ENCODE results near the gene WASHC2C.
"Not testable (repeated sequence)": the region's sequence is repeated elsewhere in the genome, so short reads cannot be mapped to it uniquely, and the experiment has no call there.

WASHC2C gene

DNA sequence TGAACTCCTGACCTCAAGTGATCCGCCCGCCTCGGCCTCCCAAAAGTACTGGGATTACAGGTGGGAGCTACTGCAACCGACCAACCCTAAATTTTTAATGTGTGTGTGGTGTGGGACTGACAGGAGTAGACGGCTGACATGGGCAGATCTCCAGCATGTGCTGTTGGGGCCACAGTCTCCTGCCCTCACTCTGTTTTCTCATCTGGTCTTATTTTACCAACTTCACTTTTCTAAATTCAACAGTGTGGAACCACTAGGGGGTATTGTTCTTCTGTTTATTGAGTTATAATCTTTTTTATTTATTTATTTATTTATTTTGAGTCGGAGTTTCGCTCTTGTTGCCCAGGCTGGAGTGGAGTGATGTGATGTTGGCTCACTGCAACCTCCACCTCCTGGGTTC lies 14.9 kb downstream of the WASHC2C start:
- H2AK5ac ChIP-seq (ENCODE audit: low read depth, low read length); H2BK15ac ChIP-seq (ENCODE audit: low read length); H3K36me3 ChIP-seq (replicated peaks in 1 of 2; ENCODE audit: control insufficient read depth in 2 of 2, insufficient read depth in 2 of 2, low read length in 2 of 2); H3K9me3 ChIP-seq (replicated peaks in 1 of 2; ENCODE audit: control insufficient read depth in 2 of 2, insufficient read depth in 1 of 2, low read depth in 1 of 2, low read length in 2 of 2); DNase-seq (ENCODE audit: low spot score); H3K4me3 ChIP-seq (ENCODE audit: low read length in 2 of 2); H3K9ac ChIP-seq (ENCODE audit: low read depth, low read length, poor library complexity); H2BK5ac ChIP-seq (ENCODE audit: low read length); H2BK120ac ChIP-seq (ENCODE audit: low read depth, low read length); H2BK12ac ChIP-seq (ENCODE audit: low read length); H3K4me1 ChIP-seq (ENCODE audit: control insufficient read depth in 2 of 2, insufficient read depth in 1 of 2, low read depth in 1 of 2, low read length in 2 of 2); H4K8ac ChIP-seq (ENCODE audit: low read depth, low read length); H4K91ac ChIP-seq (ENCODE audit: low read depth, low read length, poor library complexity); H3K4me2 ChIP-seq (ENCODE audit: insufficient read depth, low read length, poor library complexity, severe bottlenecking); H2AFZ ChIP-seq (ENCODE audit: low read length); H3K4ac ChIP-seq (ENCODE audit: low read length); H3K14ac ChIP-seq (ENCODE audit: low read length); H3K27ac ChIP-seq (replicated peaks; ENCODE audit: low read length); H3K18ac ChIP-seq (ENCODE audit: low read length); H3K23ac ChIP-seq (ENCODE audit: low read depth, low read length, poor library complexity); H3K79me1 ChIP-seq (ENCODE audit: low read depth, low read length); H3K27me3 ChIP-seq (ENCODE audit: control insufficient read depth in 3 of 3, insufficient read depth in 3 of 3, low read depth in 1 of 3, low read length in 3 of 3): not testable (repeated sequence)
- no CpG with 5 or more reads among the region's 7 CpGs for WGBS, 2 donors (ENCODE audit: extremely low coverage in 2 of 2, insufficient read length in 2 of 2, insufficient replicate concordance in 1 of 2)

DNA sequence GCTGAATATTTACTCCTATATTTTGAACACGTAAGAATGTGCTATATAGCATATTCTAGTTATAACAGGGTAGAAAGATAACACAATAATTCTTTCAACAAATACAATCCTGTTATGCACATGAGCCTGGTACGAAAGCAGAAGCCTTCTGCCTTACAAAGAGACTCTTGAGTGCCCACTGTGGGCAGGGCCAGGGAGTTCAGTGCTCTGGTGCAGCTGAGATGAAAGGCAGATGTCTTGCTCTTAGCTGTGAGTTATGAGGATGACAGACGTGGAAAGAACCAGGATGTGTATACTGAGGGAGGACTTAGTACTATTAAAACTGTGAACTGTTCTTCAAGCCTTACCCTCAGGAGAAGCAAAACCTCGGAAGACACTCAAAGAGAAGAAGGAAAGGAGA lies 24.1 kb downstream of the WASHC2C start:
- not testable (repeated sequence) for H3K4me2 ChIP-seq (ENCODE audit: insufficient read depth, low read length, poor library complexity, severe bottlenecking); H3K9me3 ChIP-seq (replicated peaks in 1 of 2; ENCODE audit: control insufficient read depth in 2 of 2, insufficient read depth in 1 of 2, low read depth in 1 of 2, low read length in 2 of 2); H2BK120ac ChIP-seq (ENCODE audit: low read depth, low read length); H3K4ac ChIP-seq (ENCODE audit: low read length); H3K4me1 ChIP-seq (ENCODE audit: control insufficient read depth in 2 of 2, insufficient read depth in 1 of 2, low read depth in 1 of 2, low read length in 2 of 2); H3K36me3 ChIP-seq (replicated peaks in 1 of 2; ENCODE audit: control insufficient read depth in 2 of 2, insufficient read depth in 2 of 2, low read length in 2 of 2); H3K9ac ChIP-seq (ENCODE audit: low read depth, low read length, poor library complexity); H2AFZ ChIP-seq (ENCODE audit: low read length); H4K91ac ChIP-seq (ENCODE audit: low read depth, low read length, poor library complexity); H2BK5ac ChIP-seq (ENCODE audit: low read length); H3K27ac ChIP-seq (replicated peaks; ENCODE audit: low read length); H3K79me1 ChIP-seq (ENCODE audit: low read depth, low read length); H2AK5ac ChIP-seq (ENCODE audit: low read depth, low read length); H3K23ac ChIP-seq (ENCODE audit: low read depth, low read length, poor library complexity); H2BK12ac ChIP-seq (ENCODE audit: low read length); DNase-seq (ENCODE audit: low spot score); H4K8ac ChIP-seq (ENCODE audit: low read depth, low read length); H3K14ac ChIP-seq (ENCODE audit: low read length); H3K4me3 ChIP-seq (ENCODE audit: low read length in 2 of 2); H2BK15ac ChIP-seq (ENCODE audit: low read length); H3K18ac ChIP-seq (ENCODE audit: low read length); H3K27me3 ChIP-seq (ENCODE audit: control insufficient read depth in 3 of 3, insufficient read depth in 3 of 3, low read depth in 1 of 3, low read length in 3 of 3)
- no CpG with 5 or more reads among the region's 4 CpGs for WGBS, 2 donors (ENCODE audit: extremely low coverage in 2 of 2, insufficient read length in 2 of 2, insufficient replicate concordance in 1 of 2)

DNA sequence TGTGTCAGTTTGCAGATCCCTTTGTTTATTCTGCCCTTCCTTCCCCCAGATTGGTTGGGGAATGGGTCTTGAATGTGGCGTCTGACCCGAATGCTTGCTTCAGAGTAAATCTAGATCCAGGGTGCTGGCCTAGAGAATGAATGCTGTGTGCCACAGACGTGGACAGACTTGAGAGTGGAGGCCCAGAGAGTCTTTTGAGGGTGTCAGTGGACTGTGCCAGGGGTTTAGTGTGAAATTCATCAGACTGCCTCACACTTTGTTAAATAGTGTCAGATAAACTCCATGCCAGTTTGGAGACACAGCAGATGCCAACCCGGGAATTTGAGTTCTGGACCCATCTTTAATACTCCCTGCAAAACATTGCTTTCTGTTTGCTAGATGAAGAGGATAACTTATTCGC lies 25.1 kb downstream of the WASHC2C start:
- H3K9me3 ChIP-seq (replicated peaks in 1 of 2; ENCODE audit: control insufficient read depth in 2 of 2, insufficient read depth in 1 of 2, low read depth in 1 of 2, low read length in 2 of 2); H3K14ac ChIP-seq (ENCODE audit: low read length); H3K4me3 ChIP-seq (ENCODE audit: low read length in 2 of 2); H3K4me1 ChIP-seq (ENCODE audit: control insufficient read depth in 2 of 2, insufficient read depth in 1 of 2, low read depth in 1 of 2, low read length in 2 of 2); H3K27me3 ChIP-seq (ENCODE audit: control insufficient read depth in 3 of 3, insufficient read depth in 3 of 3, low read depth in 1 of 3, low read length in 3 of 3); H3K36me3 ChIP-seq (replicated peaks in 1 of 2; ENCODE audit: control insufficient read depth in 2 of 2, insufficient read depth in 2 of 2, low read length in 2 of 2); H2AFZ ChIP-seq (ENCODE audit: low read length); H4K8ac ChIP-seq (ENCODE audit: low read depth, low read length); H2BK5ac ChIP-seq (ENCODE audit: low read length); H4K91ac ChIP-seq (ENCODE audit: low read depth, low read length, poor library complexity); H3K27ac ChIP-seq (replicated peaks; ENCODE audit: low read length); H3K18ac ChIP-seq (ENCODE audit: low read length); H2BK12ac ChIP-seq (ENCODE audit: low read length); H3K4me2 ChIP-seq (ENCODE audit: insufficient read depth, low read length, poor library complexity, severe bottlenecking); H2AK5ac ChIP-seq (ENCODE audit: low read depth, low read length); H2BK15ac ChIP-seq (ENCODE audit: low read length); H3K23ac ChIP-seq (ENCODE audit: low read depth, low read length, poor library complexity); H2BK120ac ChIP-seq (ENCODE audit: low read depth, low read length); H3K9ac ChIP-seq (ENCODE audit: low read depth, low read length, poor library complexity); DNase-seq (ENCODE audit: low spot score); H3K79me1 ChIP-seq (ENCODE audit: low read depth, low read length); H3K4ac ChIP-seq (ENCODE audit: low read length): not testable (repeated sequence)
- WGBS, 2 donors (ENCODE audit: extremely low coverage in 2 of 2, insufficient read length in 2 of 2, insufficient replicate concordance in 1 of 2), result no CpG with 5 or more reads among the region's 5 CpGs

DNA sequence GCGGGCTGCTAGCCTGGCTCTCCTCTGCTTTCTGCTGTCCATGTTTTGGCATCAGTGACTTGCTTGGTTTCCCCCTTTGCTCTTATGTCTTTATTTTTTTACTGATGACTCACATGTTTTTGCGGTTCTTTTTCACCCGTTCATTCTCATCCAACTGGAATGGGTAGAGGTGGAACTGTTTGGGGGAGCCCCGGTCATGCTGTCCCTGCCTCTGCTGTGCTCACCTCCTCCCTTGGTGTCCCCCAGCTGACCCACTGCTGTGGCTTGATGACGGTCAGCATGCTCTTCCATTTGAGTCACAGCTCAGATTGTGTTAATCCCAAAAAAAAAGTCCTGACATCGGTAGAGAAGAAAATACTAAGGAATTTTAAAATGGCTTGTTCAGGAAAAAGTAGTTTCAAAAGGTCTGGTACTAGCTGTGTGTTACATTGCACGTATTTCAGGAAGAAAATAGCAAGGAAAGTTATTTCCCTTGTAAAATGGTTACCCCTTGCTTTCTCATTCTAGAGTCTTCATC lies 27.0 kb downstream of the WASHC2C start:
- not testable (repeated sequence) for H3K4me1 ChIP-seq (ENCODE audit: control insufficient read depth in 2 of 2, insufficient read depth in 1 of 2, low read depth in 1 of 2, low read length in 2 of 2); H3K9me3 ChIP-seq (replicated peaks in 1 of 2; ENCODE audit: control insufficient read depth in 2 of 2, insufficient read depth in 1 of 2, low read depth in 1 of 2, low read length in 2 of 2); H3K36me3 ChIP-seq (replicated peaks in 1 of 2; ENCODE audit: control insufficient read depth in 2 of 2, insufficient read depth in 2 of 2, low read length in 2 of 2); H3K79me1 ChIP-seq (ENCODE audit: low read depth, low read length); H3K4me3 ChIP-seq (ENCODE audit: low read length in 2 of 2); H2BK120ac ChIP-seq (ENCODE audit: low read depth, low read length); H4K8ac ChIP-seq (ENCODE audit: low read depth, low read length); H2AFZ ChIP-seq (ENCODE audit: low read length); H2AK5ac ChIP-seq (ENCODE audit: low read depth, low read length); H2BK12ac ChIP-seq (ENCODE audit: low read length); H3K4ac ChIP-seq (ENCODE audit: low read length); H3K27me3 ChIP-seq (ENCODE audit: control insufficient read depth in 3 of 3, insufficient read depth in 3 of 3, low read depth in 1 of 3, low read length in 3 of 3); H3K18ac ChIP-seq (ENCODE audit: low read length); H3K23ac ChIP-seq (ENCODE audit: low read depth, low read length, poor library complexity); DNase-seq (ENCODE audit: low spot score); H2BK15ac ChIP-seq (ENCODE audit: low read length); H3K4me2 ChIP-seq (ENCODE audit: insufficient read depth, low read length, poor library complexity, severe bottlenecking); H3K9ac ChIP-seq (ENCODE audit: low read depth, low read length, poor library complexity); H3K27ac ChIP-seq (replicated peaks; ENCODE audit: low read length); H2BK5ac ChIP-seq (ENCODE audit: low read length); H3K14ac ChIP-seq (ENCODE audit: low read length); H4K91ac ChIP-seq (ENCODE audit: low read depth, low read length, poor library complexity)
- WGBS, 2 donors (ENCODE audit: extremely low coverage in 2 of 2, insufficient read length in 2 of 2, insufficient replicate concordance in 1 of 2), result no CpG with 5 or more reads among the region's 7 CpGs
